Measurements from ENCODE around the gene PHACTR1. TPM values are rescaled to one million over a fixed set of nuclear protein-coding genes. Genes with fewer than 3 reads are reported as not detected.
A peak's percentile ranks its signal among the peaks of the same experiment; 100 is the strongest.

Gene PHACTR1
- total RNA-seq, 2 donors from 2014 or later: 0.14 to 1.6 TPM

DNA sequence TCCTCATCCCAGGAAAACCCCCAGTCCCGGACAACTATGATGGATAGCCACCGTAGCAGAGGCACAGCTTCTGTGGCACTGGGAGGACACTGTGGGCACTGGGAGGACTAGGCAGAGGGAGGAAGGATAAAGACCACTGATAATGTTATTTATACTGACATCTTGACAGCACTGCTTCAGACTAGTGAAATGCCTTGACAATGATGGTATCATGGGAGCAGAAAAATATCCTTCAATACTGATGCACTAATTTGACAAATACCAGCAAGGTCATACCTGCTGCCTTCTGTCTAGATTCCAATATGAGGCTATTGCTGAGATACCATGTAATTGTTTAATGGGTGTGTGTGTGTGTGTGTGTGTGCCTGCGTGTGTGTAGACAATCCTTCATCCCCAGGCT, 148.6 kb downstream of the PHACTR1 start:
- Mint-ChIP-seq H3K9me3 (no peaks in the 10 kb centered on the region), H3K4me1 (ENCODE audit: low read depth in 2 of 2) (no peaks in the 10 kb centered on the region), H3K27me3 (peaks cover 0 to 10% of the 10 kb centered on the region in 2 donors), H3K4me3 (no peak overlapping the region), H3K36me3 (no peaks in the 10 kb centered on the region), H3K27ac (no peak overlapping the region)
- no peak for ATAC-seq
- DNase-seq (ENCODE audit: low spot score): no peak

DNA sequence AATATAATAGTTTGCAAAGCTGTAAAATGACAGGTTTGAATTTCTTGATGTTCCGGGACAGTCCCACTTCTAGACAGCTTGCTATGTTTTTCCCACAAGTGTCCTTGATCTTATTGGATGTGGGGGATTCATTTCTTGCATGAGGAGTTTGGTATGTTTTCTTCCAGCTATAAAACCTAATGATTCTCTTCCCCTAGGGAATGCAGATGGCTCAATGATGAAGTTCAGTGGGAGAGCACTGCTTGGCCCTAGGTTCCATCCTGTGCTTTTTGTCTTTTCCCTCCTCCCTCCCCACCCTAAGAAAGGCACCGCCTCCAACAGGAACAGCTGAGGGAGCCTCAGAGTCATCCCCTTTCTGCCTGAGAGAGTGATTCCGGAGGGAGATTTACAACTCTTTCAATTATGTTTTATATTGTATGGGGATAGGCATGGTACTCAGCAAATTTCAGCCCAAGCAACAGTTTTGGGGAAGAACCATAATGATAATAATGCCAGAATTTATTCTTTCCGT, 149.2 kb downstream of the PHACTR1 start:
- Mint-ChIP-seq H3K9me3 (no peaks in the 10 kb centered on the region), H3K27ac (no peak overlapping the region), H3K4me3 (no peak overlapping the region), H3K36me3 (no peaks in the 10 kb centered on the region), H3K4me1 (ENCODE audit: low read depth in 2 of 2) (no peaks in the 10 kb centered on the region), H3K27me3 (peaks cover 0 to 10% of the 10 kb centered on the region in 2 donors)
- no peak for DNase-seq (ENCODE audit: low spot score)
- no peak for ATAC-seq

DNA sequence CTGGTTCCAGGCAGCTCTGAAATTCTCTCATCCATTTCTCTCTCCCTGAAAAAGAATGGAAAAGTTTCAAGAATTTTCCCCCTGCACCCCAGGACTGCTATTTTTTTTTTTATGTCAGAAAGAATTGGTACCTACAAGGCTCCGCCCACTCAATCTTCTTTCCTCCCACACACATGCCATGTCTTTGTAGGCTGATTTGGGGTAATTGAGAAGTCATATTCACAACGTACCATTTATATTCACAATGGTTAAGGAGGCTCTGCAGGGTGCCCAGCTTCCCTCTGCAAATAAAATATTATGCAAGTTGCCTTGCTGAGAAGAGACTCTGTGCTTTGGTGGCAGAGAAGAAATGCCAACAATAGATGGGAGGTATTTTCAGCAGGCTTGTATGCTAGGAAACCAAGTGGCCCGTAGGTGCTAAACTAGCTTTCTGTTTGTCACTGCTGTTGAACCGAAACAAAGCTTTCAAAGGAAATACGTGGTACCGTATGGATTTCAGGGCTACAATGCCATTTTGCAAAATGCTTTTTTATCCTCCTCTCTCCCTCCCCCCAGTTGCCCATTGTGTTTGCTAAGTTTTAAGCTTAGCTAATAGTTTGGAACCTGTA, 150.0 kb downstream of the PHACTR1 start:
- no peaks in the 10 kb centered on the region for H3K36me3 Mint-ChIP-seq
- DNase-seq (ENCODE audit: low spot score) (no peak), ATAC-seq (no peak)
- no peaks in the 10 kb centered on the region for H3K9me3 Mint-ChIP-seq
- H3K4me1 Mint-ChIP-seq (ENCODE audit: low read depth in 2 of 2): no peaks in the 10 kb centered on the region
- H3K27ac Mint-ChIP-seq: no peak overlapping the region
- no peak overlapping the region for H3K4me3 Mint-ChIP-seq
- peaks cover 0 to 15% of the 10 kb centered on the region in 2 donors for H3K27me3 Mint-ChIP-seq

DNA sequence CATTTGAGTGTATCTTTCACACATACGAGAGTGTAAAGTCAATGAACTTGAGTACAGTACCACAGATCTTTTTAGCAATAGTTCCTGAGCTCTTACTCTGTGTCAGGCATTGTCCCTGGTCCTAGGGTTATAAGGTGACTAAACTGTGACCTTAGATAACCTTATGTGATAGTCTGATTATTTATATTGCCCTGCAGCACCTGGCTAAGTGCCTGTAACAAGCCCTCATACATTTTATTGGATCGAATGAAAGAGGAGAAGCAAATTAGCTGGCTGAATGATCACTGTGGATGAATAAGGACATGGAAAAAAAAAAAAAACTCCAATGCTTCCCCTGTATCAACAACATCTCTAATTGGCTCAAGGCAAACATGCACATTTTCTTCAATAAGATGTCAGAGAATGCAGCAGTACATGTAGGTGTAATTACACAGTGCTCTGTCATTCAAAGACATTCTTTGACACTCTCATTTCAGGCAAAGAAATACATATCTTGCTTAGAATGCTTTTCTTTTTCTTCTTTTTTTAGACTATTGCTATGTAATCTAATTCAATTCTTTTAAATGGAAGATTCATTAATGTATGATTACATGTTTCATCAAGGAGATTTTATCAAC, 153.4 kb downstream of the PHACTR1 start:
- Mint-ChIP-seq H3K27ac (no peak overlapping the region), H3K36me3 (no peaks in the 10 kb centered on the region), H3K27me3 (peaks cover 9 to 38% of the 10 kb centered on the region in 2 donors), H3K9me3 (no peaks in the 10 kb centered on the region), H3K4me3 (no peak overlapping the region), H3K4me1 (ENCODE audit: low read depth in 2 of 2) (no peaks in the 10 kb centered on the region)
- ATAC-seq: no peak
- no peak for DNase-seq (ENCODE audit: low spot score)

DNA sequence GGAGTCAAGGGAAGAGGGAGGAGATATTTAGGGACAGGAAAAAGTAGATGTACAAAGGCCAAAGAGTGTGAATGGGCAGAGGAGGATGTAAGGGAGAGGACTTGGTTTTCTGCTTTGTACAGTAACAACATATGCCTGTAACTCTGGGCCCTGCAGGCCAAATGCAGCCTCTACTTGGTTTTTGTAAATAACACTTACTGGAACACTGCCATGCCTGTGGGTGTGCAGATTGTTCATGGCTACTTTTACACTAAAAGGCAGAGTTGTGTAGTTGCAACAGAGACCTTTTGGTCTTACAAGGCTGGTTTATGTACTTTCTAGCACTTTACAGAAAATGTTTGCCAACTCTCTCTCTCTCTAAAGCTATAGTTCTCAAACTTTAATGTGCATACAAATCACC, 157.1 kb downstream of the PHACTR1 start:
- H3K4me3 Mint-ChIP-seq: no peak overlapping the region
- no peak overlapping the region for H3K27ac Mint-ChIP-seq
- DNase-seq (ENCODE audit: low spot score): no peak
- H3K27me3 Mint-ChIP-seq: peaks cover 13 to 32% of the 10 kb centered on the region in 2 donors
- no peaks in the 10 kb centered on the region for H3K36me3 Mint-ChIP-seq
- no peaks in the 10 kb centered on the region for H3K4me1 Mint-ChIP-seq (ENCODE audit: low read depth in 2 of 2)
- H3K9me3 Mint-ChIP-seq: no peaks in the 10 kb centered on the region
- ATAC-seq: no peak

DNA sequence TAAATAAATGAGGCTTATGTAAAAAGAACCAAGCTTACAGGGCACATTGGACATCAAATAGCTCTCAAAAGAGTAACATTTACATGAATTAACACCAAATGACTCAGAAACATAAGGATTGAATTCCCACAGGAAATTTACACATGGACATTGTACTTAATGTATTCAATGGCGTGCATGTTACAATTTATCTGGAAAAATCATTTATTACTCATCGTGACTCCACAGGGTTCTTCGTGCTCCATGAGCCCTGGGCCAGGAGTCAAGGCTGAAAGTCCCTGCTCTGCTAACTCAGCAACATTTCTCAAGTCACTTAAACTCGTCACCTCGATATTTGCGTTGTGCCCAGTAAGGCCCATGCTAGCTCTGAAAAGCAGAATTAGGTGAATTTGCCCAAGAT, 158.5 kb downstream of the PHACTR1 start:
- Mint-ChIP-seq H3K27ac (no peak overlapping the region), H3K36me3 (no peaks in the 10 kb centered on the region), H3K4me3 (no peak overlapping the region), H3K9me3 (no peaks in the 10 kb centered on the region), H3K4me1 (ENCODE audit: low read depth in 2 of 2) (no peaks in the 10 kb centered on the region), H3K27me3 (peaks cover 13 to 38% of the 10 kb centered on the region in 2 donors)
- no peak for DNase-seq (ENCODE audit: low spot score)
- ATAC-seq: no peak

DNA sequence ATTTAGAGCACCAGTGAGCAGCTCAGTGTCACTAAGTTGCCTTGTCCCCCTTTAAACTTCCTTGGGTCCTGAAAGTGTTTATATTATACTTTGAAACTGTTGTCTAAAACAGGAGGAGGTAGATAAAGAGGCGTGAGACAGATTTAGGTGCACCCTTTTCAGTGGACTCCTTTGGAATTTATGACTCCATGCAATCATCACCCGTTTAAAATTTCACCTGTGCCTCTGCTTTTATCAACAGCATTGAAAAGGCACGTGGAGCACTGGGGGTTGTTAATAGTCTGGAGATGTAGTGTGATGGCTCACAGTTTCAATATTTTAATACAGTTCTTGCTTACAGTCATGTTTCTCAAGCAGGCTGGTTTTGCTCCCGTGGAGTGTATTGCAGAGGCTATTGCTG, 162.2 kb downstream of the PHACTR1 start:
- no peak overlapping the region for H3K4me3 Mint-ChIP-seq
- no peaks in the 10 kb centered on the region for H3K4me1 Mint-ChIP-seq (ENCODE audit: low read depth in 2 of 2)
- H3K27ac Mint-ChIP-seq: no peak overlapping the region
- H3K27me3 Mint-ChIP-seq: peaks cover 5 to 16% of the 10 kb centered on the region in 2 donors
- no peaks in the 10 kb centered on the region for H3K9me3 Mint-ChIP-seq
- ATAC-seq (no peak), DNase-seq (ENCODE audit: low spot score) (no peak)
- H3K36me3 Mint-ChIP-seq: no peaks in the 10 kb centered on the region

DNA sequence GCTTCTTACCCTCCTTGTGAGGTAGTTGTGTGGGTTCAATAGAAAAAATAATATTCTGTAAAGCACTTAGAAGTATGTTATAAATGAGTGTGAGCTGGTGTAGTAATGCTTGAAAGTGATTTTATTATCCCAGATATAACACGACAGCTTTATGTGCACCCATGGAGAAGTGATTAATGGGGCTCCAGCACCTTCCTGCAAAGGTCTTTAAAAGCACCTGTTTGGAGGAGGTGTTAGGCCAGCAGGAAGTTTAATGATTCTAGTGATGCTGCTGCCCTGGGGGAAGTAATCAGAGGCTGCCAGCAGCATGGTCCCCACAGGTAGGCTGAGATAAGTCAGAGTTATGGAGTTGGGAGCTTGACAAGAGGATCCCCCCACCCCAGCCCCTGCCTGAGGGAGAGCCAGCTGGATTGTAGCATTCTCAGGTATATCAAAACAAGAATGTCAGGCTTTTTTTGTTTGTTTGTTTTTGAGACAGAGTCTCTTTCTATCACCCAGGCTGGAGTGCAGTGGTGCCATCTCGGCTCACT, 166.3 kb downstream of the PHACTR1 start:
- no peak overlapping the region for H3K27ac Mint-ChIP-seq
- H3K4me3 Mint-ChIP-seq: no peak overlapping the region
- no peak for DNase-seq (ENCODE audit: low spot score)
- no peaks in the 10 kb centered on the region for H3K4me1 Mint-ChIP-seq (ENCODE audit: low read depth in 2 of 2)
- H3K36me3 Mint-ChIP-seq: no peaks in the 10 kb centered on the region
- peaks cover 11 to 23% of the 10 kb centered on the region in 2 donors for H3K27me3 Mint-ChIP-seq
- H3K9me3 Mint-ChIP-seq: no peaks in the 10 kb centered on the region
- ATAC-seq: no peak

DNA sequence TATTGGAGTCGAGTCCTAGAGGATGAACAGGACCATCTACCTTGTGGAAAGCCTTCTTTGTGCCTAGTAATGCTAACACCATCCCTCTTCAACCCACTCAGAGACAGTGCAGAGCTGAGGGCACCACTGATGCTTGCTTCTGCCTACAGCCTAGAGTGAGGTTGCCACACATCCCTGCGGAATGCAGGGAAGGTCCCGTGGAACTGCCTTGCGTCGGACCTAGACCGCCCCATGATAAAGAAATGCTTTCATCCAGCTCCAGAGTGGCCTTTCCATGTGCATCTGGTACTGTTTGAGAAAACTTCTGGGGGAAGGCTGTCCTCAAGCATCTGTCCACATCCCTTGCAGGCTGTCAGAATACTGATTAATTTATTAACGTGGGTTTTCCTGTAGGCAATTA, 168.4 kb downstream of the PHACTR1 start:
- no peaks in the 10 kb centered on the region for H3K4me1 Mint-ChIP-seq (ENCODE audit: low read depth in 2 of 2)

DNA sequence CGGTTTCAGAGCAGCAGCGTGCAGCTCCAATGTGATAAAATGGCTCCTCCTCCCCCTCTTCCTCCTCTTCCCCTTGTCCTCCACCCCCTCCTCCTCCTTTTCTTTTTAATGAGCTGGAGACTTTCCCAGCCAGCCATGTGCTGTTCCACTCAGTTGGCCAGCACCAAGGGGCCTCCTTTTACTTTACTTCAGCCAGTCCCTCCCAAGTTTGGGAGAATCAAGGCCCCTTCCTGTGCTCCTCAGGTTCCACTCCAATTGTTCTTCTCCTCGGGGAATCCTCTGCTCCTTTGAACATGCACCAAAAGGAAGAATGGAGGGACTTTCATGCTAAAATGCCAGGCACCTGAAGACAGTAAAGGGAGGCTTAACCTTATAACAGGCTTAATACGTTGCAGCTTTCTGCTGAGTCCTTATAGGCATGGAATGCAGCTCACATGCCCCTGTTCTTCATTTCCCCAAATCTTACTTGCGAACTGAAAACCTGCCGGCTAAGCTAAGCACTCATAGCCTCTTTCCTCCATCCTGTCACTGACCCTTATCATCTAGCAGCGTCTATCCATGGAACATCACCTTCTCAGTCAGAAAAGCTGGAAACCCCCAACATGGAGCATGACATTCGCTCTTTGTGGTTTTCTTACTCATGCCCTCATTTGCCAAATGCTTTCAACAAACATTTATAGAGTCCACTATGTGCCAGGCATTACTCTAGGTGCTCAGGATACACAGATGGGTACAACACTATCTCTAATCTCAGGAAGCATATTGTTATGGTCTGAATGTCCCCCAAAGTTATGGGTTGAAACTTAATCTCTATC, 170.6 kb downstream of the PHACTR1 start:
- Mint-ChIP-seq H3K27me3 (peaks cover 14 to 33% of the 10 kb centered on the region in 2 donors), H3K36me3 (no peaks in the 10 kb centered on the region), H3K4me3 (no peak overlapping the region), H3K4me1 (ENCODE audit: low read depth in 2 of 2) (no peaks in the 10 kb centered on the region), H3K9me3 (no peaks in the 10 kb centered on the region), H3K27ac (no peak overlapping the region)
- ATAC-seq: no peak
- no peak for DNase-seq (ENCODE audit: low spot score)

More for the DNA sequence above, 168.4 kb downstream of the PHACTR1 start:
- Mint-ChIP-seq H3K27me3 (peaks cover 14 to 24% of the 10 kb centered on the region in 2 donors), H3K27ac (no peak overlapping the region), H3K4me3 (no peak overlapping the region), H3K36me3 (no peaks in the 10 kb centered on the region), H3K9me3 (no peaks in the 10 kb centered on the region)
- DNase-seq (ENCODE audit: low spot score) (no peak), ATAC-seq (peak in 1 of 2 donors; percentile 13)

DNA sequence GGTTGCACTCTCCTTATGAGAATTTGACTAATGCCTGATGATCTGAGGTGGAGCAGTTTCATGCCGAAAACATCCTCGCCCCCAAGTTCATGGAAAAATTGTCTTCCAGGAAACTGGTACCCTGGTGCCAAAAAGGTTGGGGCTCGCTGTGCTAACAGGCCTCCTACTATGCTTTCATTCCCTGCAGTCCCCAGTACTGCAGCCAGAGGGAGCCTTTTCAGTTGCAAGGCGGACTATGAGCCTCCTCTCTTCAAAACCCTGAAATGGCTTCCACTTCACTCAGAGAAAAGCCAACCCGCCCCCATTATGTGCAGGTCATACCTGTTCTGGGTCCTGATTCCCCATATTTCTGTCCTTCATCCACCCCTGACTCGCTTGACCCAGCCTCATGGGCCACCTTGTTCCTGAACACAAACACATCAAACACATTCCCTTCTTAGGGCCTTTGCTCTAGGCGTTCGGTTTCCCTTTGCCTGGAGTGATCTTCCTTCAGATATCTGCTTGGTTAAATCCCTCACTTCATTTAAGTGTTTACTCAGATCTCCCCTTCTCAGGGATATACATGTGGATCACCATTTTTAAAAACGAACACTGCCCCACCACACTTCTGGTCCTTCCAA, 173.7 kb downstream of the PHACTR1 start:
- Mint-ChIP-seq H3K27me3 (peaks cover 17 to 31% of the 10 kb centered on the region in 2 donors), H3K4me1 (ENCODE audit: low read depth in 2 of 2) (no peaks in the 10 kb centered on the region), H3K4me3 (no peak overlapping the region), H3K36me3 (no peaks in the 10 kb centered on the region), H3K27ac (no peak overlapping the region), H3K9me3 (no peaks in the 10 kb centered on the region)
- ATAC-seq (peak in 1 of 2 donors; percentile 48), DNase-seq (ENCODE audit: low spot score) (no peak)

DNA sequence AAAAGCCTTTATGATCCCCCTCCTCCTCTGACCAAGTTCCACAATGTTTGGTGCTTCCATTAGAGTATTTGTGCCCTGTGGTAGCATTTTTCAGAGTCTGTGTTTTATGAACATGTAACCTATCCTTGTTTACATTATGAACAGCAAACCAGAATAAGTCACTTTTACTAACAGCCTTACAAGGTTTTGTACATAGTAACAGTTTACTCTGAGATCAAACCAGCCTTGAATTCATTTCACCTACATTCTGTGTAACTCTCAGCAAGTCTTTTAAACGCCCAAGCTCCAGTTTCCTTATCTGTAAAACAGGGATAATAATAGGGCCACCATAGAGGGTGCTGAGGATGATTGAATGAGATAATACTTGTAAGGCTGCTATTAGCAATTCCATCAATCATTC, 175.0 kb downstream of the PHACTR1 start:
- H3K27ac Mint-ChIP-seq: no peak overlapping the region
- DNase-seq (ENCODE audit: low spot score): no peak
- peaks cover 17 to 31% of the 10 kb centered on the region in 2 donors for H3K27me3 Mint-ChIP-seq
- no peak overlapping the region for H3K4me3 Mint-ChIP-seq
- ATAC-seq: no peak
- no peaks in the 10 kb centered on the region for H3K36me3 Mint-ChIP-seq
- no peaks in the 10 kb centered on the region for H3K9me3 Mint-ChIP-seq
- H3K4me1 Mint-ChIP-seq (ENCODE audit: low read depth in 2 of 2): no peaks in the 10 kb centered on the region

DNA sequence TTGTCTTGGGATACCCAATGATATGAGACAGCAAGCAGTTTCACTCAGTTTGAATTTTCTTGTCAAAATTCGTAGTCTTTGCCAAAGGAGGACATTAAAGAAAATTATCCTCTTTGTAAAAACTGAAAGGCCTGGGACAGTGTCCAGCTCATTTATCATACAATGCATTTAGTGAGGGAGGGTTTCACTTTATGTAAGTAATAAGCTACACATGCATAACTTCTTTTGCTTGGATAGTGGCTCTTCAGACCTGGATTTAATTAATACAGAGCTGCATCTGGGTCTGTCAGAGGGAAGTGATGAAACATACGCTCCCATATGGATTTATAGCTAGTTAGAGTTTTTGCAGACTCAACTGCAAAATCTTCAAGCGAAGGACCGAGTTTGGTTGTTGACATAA, 175.6 kb downstream of the PHACTR1 start:
- H3K9me3 Mint-ChIP-seq: no peaks in the 10 kb centered on the region
- peaks cover 16 to 31% of the 10 kb centered on the region in 2 donors for H3K27me3 Mint-ChIP-seq
- DNase-seq (ENCODE audit: low spot score): no peak
- no peaks in the 10 kb centered on the region for H3K4me1 Mint-ChIP-seq (ENCODE audit: low read depth in 2 of 2)
- ATAC-seq: no peak
- H3K27ac Mint-ChIP-seq: no peak overlapping the region
- no peak overlapping the region for H3K4me3 Mint-ChIP-seq
- no peaks in the 10 kb centered on the region for H3K36me3 Mint-ChIP-seq

Data from natural killer cell treated with Interleukin-12 subunit alpha and Interleukin-12 subunit beta and Interleukin-15 and Interleukin-18, amount 100 ng/mL, for 72 hours (primary cell).